Measurements from ENCODE around the gene CDCA7. TPM values are rescaled to one million over a fixed set of nuclear protein-coding genes. Genes with fewer than 3 reads are reported as not detected.
"Not testable (repeated sequence)": the region's sequence is repeated elsewhere in the genome, so short reads cannot be mapped to it uniquely, and the experiment has no call there.

The CDCA7 gene
- total RNA-seq, 2 donors from 2014 or later, result 3.1 to 3.6 TPM

DNA sequence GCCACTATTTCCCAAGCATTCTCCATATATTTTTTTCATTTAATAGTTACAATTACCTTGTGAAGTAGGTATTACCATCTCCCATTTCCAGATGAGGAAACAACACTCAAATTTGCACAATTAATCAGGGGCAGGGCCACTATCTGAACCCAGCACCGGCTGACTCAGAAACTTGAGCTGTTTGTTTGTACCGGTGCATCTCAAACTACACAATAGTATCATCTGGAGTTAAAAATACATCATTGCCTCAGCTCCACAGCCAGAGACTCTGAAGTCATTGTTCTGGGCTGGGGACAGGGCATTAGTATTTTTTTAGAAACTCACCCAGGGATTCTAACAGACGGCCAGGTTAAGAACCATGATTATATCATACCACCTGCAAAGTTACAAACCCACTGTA lies 55.9 kb downstream of the CDCA7 start:
- TF ChIP-seq, protein P1, sequence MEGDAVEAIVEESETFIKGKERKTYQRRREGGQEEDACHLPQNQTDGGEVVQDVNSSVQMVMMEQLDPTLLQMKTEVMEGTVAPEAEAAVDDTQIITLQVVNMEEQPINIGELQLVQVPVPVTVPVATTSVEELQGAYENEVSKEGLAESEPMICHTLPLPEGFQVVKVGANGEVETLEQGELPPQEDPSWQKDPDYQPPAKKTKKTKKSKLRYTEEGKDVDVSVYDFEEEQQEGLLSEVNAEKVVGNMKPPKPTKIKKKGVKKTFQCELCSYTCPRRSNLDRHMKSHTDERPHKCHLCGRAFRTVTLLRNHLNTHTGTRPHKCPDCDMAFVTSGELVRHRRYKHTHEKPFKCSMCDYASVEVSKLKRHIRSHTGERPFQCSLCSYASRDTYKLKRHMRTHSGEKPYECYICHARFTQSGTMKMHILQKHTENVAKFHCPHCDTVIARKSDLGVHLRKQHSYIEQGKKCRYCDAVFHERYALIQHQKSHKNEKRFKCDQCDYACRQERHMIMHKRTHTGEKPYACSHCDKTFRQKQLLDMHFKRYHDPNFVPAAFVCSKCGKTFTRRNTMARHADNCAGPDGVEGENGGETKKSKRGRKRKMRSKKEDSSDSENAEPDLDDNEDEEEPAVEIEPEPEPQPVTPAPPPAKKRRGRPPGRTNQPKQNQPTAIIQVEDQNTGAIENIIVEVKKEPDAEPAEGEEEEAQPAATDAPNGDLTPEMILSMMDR (IDR thresholded peaks at IDR 0.05), result no peak
- TF ChIP-seq POLR2A (IDR thresholded peaks at IDR 0.05), result no peak
- Histone ChIP-seq H3K9me3 (no peaks in the 10 kb centered on the region), H3K4me1 (no peaks in the 10 kb centered on the region), H3K4me3 (no peak overlapping the region), H3K27ac (no peak overlapping the region), H3K27me3 (no peaks in the 10 kb centered on the region), H3K36me3 (replicated peaks in 1 of 2; ENCODE audit: insufficient read depth in 1 of 2, low read depth in 2 of 2) (no peaks in the 10 kb centered on the region)
- DNase-seq (no peak), ATAC-seq (no peak)
- WGBS, 2 donors, result 66 to 68% methylated on average over 3 of the region's 3 CpGs
- intact Hi-C loops (cut with DNase I), result no loop called here

DNA sequence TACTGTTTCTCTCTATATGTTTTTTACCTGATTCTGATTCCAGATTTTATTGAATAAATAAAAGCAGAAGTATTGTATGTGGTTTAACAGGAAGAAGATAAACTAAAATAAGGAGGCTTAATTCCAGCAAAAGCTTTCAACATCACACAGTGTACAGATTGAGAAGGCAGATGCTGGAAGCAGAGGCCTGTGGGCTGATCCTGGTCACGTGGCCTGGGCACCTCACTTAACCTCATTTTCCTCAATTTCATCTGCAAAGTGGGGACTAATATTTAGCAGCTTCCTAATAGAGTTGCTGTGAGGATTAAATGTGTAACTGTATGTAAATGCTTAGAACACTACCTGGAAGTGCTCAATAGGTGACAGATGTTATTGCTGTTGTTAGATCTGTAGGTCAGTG lies 58.0 kb downstream of the CDCA7 start:
- Histone ChIP-seq H3K36me3 (replicated peaks in 1 of 2; ENCODE audit: insufficient read depth in 1 of 2, low read depth in 2 of 2) (no peaks in the 10 kb centered on the region), H3K4me3 (no peak overlapping the region), H3K4me1 (no peaks in the 10 kb centered on the region), H3K27ac (no peak overlapping the region), H3K9me3 (no peaks in the 10 kb centered on the region), H3K27me3 (no peaks in the 10 kb centered on the region)
- TF ChIP-seq POLR2A (IDR thresholded peaks at IDR 0.05), result no peak
- TF ChIP-seq, protein P1 (IDR thresholded peaks at IDR 0.05), result no peak
- WGBS, 2 donors, result 41 to 50% methylated on average over 1 of the region's 1 CpG
- intact Hi-C loops (cut with DNase I), result no loop called here
- DNase-seq, result no peak
- ATAC-seq, result no peak

DNA sequence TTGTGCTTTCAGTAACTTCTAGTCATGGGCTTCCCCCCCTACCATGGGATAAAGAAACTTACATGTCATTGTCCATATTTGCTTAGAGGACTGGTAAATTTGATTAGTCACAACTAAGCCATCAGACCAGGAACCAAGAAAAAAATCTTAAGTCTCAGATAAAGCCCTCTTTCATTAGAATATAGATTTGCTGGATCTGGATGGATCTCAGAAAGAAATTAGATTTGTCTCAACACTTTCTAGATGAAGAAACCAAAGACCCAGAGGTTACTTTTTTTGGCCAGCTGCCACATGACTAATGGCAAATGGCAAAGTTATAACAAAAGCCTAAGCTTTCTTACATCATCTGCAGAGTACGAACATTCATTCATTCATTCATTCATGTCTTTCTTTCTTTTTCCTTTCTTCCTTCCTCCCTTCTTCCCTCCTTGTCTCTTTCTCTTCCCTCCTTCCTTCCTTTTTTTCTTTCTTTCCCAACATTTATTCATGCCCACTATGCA lies 60.2 kb downstream of the CDCA7 start:
- 67% methylated on average over 1 of the region's 1 CpG for WGBS, 2 donors
- no peak for ATAC-seq
- Histone ChIP-seq H3K27me3 (no peaks in the 10 kb centered on the region), H3K9me3 (no peaks in the 10 kb centered on the region), H3K27ac (no peak overlapping the region), H3K4me3 (no peak overlapping the region), H3K36me3 (replicated peaks in 1 of 2; ENCODE audit: insufficient read depth in 1 of 2, low read depth in 2 of 2) (no peaks in the 10 kb centered on the region), H3K4me1 (no peaks in the 10 kb centered on the region)
- no peak for TF ChIP-seq POLR2A (IDR thresholded peaks at IDR 0.05)
- TF ChIP-seq, protein P1 (IDR thresholded peaks at IDR 0.05), result no peak
- intact Hi-C loops (cut with DNase I), result no loop called here
- DNase-seq, result no peak

DNA sequence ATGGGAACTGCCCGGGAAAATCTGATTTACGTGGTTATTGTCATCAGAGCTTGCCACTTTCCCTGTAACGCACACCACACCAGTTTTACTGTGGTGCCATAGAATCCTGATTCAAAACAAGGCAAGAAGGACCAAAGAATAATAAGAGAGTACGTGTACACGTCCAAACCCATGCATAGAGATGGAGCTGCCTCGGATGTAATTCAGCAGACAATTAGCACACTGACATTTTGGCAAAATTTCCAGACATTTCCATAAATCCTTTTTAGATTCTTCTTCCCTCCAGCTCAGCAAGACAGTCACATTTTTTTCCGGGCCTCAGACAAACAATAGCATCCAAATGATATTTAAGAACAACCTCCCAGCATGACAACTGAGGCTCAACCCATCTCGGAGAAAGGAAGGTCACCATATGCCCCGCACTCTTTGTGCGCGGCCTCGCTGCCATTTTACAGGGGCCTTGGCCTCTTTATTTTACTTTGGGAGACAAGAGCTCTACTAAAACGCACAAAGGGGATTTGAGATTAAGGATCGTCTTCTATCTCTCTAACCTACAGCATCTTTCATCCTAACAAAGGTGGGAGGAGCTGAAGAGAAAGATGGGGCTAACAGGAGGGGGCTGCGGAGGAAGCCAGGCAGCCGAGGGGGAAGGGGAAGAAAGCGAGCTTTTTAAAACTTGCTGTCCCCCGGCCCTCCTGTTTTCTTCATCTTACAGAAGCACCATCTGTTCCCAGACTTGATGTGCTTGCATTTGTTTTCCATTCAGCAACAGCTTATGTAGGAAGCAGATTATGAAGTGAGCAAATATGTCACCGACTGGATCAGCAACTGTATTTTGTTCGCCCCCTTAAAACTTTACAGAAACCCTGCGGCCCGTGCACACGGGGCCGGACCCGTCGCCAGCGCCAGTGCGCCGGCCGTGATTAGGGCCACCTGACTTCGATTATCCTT lies 61.0 kb downstream of the CDCA7 start:
- Histone ChIP-seq H3K27ac (no peak overlapping the region), H3K4me3 (no peak overlapping the region), H3K9me3 (no peaks in the 10 kb centered on the region), H3K4me1 (no peaks in the 10 kb centered on the region), H3K36me3 (replicated peaks in 1 of 2; ENCODE audit: insufficient read depth in 1 of 2, low read depth in 2 of 2) (no peaks in the 10 kb centered on the region), H3K27me3 (no peaks in the 10 kb centered on the region)
- intact Hi-C loops (cut with DNase I), result no loop called here
- TF ChIP-seq POLR2A (IDR thresholded peaks at IDR 0.05), result no peak
- TF ChIP-seq, protein P1 (IDR thresholded peaks at IDR 0.05), result no peak
- no peak for ATAC-seq
- 65% methylated on average over 31 of the region's 31 CpGs for WGBS, 2 donors
- DNase-seq, result no peak

DNA sequence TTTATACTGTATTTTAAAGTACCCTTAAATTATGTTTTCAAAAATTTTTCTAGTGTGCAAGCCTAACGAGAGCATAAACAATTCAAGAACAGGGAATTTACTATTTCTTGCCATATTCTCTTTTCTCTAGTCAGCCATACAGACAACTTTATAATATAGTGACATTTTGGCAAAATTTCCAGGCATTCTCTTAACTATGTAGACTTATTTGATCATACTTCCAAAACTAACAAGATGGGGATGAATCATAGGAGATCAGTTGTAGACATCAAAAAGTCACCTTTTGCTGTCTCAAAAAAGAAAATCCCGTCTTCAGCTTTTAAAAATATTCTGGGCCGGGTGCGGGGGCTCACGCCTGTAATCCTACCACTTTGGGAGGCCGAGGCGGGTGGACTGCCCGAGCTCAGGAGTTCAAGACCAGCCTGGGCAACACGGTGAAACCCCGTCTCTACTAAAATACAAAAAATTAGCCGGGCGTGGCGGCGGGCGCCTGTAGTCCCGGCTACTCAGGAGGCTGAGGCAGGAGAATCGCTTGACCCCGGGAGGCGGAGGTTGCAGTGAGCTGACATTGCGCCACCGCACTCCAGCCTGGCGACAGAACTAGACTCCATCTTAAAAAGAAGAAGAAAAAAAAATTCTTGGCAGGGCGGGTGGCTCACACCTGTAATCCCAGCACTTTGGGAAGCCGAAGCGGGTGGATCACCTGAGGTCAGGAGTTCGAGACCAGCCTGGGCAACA lies 61.9 kb downstream of the CDCA7 start:
- H3K4me3 ChIP-seq; DNase-seq; H3K9me3 ChIP-seq; H3K27me3 ChIP-seq; H3K36me3 ChIP-seq (replicated peaks in 1 of 2; ENCODE audit: insufficient read depth in 1 of 2, low read depth in 2 of 2); intact Hi-C loops (cut with DNase I); H3K4me1 ChIP-seq; ATAC-seq; H3K27ac ChIP-seq: not testable (repeated sequence)
- 88% methylated on average over 26 of the region's 26 CpGs for whole genome bisulfite sequencing, 2 donors
